NCI-H1436 treated with DMSO at 0.1 percent for 48 hours (cell line): ENCODE data around the gene CEP97.
"Not testable (repeated sequence)": the region's sequence is repeated elsewhere in the genome, so short reads cannot be mapped to it uniquely, and the experiment has no call there.

Source experiments
- DNase-seq: peaks from one replicate; lab custom pipeline; 2025; lab: John Stamatoyannopoulos, UW

Gene CEP97

GRCh38 chr3:101762041-101762646 is 37.7 kb downstream of the CEP97 start:
- DNase-seq, result no peak

GRCh38 chr3:101777745-101778281 is 53.4 kb downstream of the CEP97 start:
- DNase-seq, result not testable (repeated sequence)

- DNase-seq, result no peak
These were observed 54.1 kb downstream of the CEP97 start for GRCh38 chr3:101778385-101779046.

- DNase-seq, result peak; percentile 55
These were observed 54.8 kb downstream of the CEP97 start, which contains the start of gene NXPE3 for GRCh38 chr3:101779047-101779821. Gene NXPE3 (plus strand): TSS chr3:101779211. CDS start chr3:101785597, 6,386 bp downstream.

GRCh38 chr3:101779822-101780381 is 55.5 kb downstream of the CEP97 start:
- no peak for DNase-seq

- no peak for DNase-seq
These were observed 56.2 kb downstream of the CEP97 start for GRCh38 chr3:101780661-101781060.

- DNase-seq, result no peak
These were observed 56.8 kb downstream of the CEP97 start for GRCh38 chr3:101781166-101781565.

GRCh38 chr3:101784855-101785613 is 60.6 kb downstream of the CEP97 start:
- DNase-seq, result no peak

- no peak for DNase-seq
These were observed 67.4 kb downstream of the CEP97 start for GRCh38 chr3:101791778-101792177.

GRCh38 chr3:101796077-101796680 is 71.8 kb downstream of the CEP97 start:
- no peak for DNase-seq

GRCh38 chr3:101801174-101801573 is 76.8 kb downstream of the CEP97 start:
- DNase-seq, result no peak

GRCh38 chr3:101802179-101802578 is 77.8 kb downstream of the CEP97 start:
- DNase-seq, result no peak

GRCh38 chr3:101803173-101803782 is 78.9 kb downstream of the CEP97 start:
- peak; percentile 20 for DNase-seq

- no peak for DNase-seq
These were observed 79.5 kb downstream of the CEP97 start for GRCh38 chr3:101803939-101804338.

- no peak for DNase-seq
These were observed 82.1 kb downstream of the CEP97 start for GRCh38 chr3:101806491-101806890.

GRCh38 chr3:101807888-101808287 is 83.5 kb downstream of the CEP97 start:
- DNase-seq, result no peak

GRCh38 chr3:101809178-101810021 is 85.0 kb downstream of the CEP97 start:
- no peak for DNase-seq

GRCh38 chr3:101810022-101810418 is 85.6 kb downstream of the CEP97 start:
- DNase-seq, result no peak

GRCh38 chr3:101811875-101812274 is 87.5 kb downstream of the CEP97 start:
- DNase-seq, result no peak

GRCh38 chr3:101812895-101813294 is 88.5 kb downstream of the CEP97 start:
- DNase-seq, result no peak
